GM12878 (cell line): ENCODE measurements around the gene NPTX1. TPM values are rescaled to one million over a fixed set of nuclear protein-coding genes. Genes with fewer than 3 reads are reported as not detected.

Source experiments
- ATAC-seq: fragments of 200-7000 bp; cut with Tn5 transposase; 3 replicates; pipeline ENCODE4 v1.9.1; 2020; ENCODE audit warnings: mild to moderate bottlenecking, moderate library complexity
- BruUV-seq: library from RNA; stranded (reverse); fragments of 400-500 nt; replicated peaks from 2 replicates; lab custom pipeline; 2021; lab: Mats Ljungman, UMichigan
- CTCF ChIA-PET: fragments of 300-600 bp; sonication (Branson Sonifier 250); formaldehyde crosslinking; extraction: SDS; loops from one replicate; lab custom pipeline; 2021; ENCODE audit warnings: inconsistent platforms; lab: Yijun Ruan, JAX
- POLR2A ChIA-PET: fragments of 350-600 bp; formaldehyde crosslinking; extraction: SDS; loops from one replicate; lab custom pipeline; 2021; ENCODE audit warnings: inconsistent platforms; lab: Charles Lee
- RAD21 ChIA-PET: fragments of 300-600 bp; sonication (Branson Sonifier 250); formaldehyde crosslinking; loops from one replicate; lab custom pipeline; 2023; ENCODE audit warnings: antibody characterized with exemption; ENCODE audit not compliant: unreplicated experiment; lab: Charles Lee
- SMC1A ChIA-PET: fragments of 300-600 bp; sonication (Branson Sonifier 250); formaldehyde crosslinking; loops from one replicate; lab custom pipeline; 2023; ENCODE audit not compliant: unreplicated experiment, uncharacterized antibody; lab: Charles Lee
- DNase-seq: peaks from one replicate; pipeline ENCODE4 v3.0.0-alpha.2; 2011; ENCODE audit warnings: low read depth, low spot score
- FAIRE-seq: peaks from 3 replicates; lab custom pipeline; 2011; peaks lifted over from hg19 to GRCh38; lab: Jason Lieb, UNC
- H2AFZ ChIP-seq: 2 replicates; pipeline ENCODE4 v1.6.0; 2011; ENCODE audit warnings: low read depth, low read length, control low read depth; ENCODE audit not compliant: control insufficient read depth
- H3K27ac ChIP-seq: 2 replicates; pipeline ENCODE4 v1.5.1; 2011; ENCODE audit warnings: control low read depth; ENCODE audit not compliant: control insufficient read depth, insufficient read depth
- H3K27me3 ChIP-seq, 2 experiments: replicated peaks in 1 of 2; 2 replicates each; pipeline versions ENCODE4 v1.6.0 to v1.6.1; 2011; ENCODE audit warnings: low read length in 1 of 2; ENCODE audit not compliant: control insufficient read depth in 2 of 2, insufficient read depth in 2 of 2
- H3K36me3 ChIP-seq, 2 experiments: 2 replicates each; pipeline ENCODE4 v1.5.1; 2011; ENCODE audit warnings: low read length in 1 of 2; ENCODE audit not compliant: control insufficient read depth in 2 of 2, insufficient read depth in 2 of 2
- H3K4me1 ChIP-seq: 2 replicates; pipeline ENCODE4 v1.6.1; 2011; ENCODE audit warnings: mild to moderate bottlenecking, low read length, moderate library complexity, mixed read lengths; ENCODE audit not compliant: control insufficient read depth, insufficient read depth
- H3K4me2 ChIP-seq: 2 replicates; pipeline ENCODE4 v1.6.0; 2011; ENCODE audit warnings: control low read depth; ENCODE audit not compliant: control insufficient read depth, insufficient read depth
- H3K4me3 ChIP-seq: fragments of 200-600 bp; sonication (generic); 2 replicates; pipeline ENCODE4 v1.5.1; 2016
- H3K79me2 ChIP-seq: 2 replicates; pipeline ENCODE4 v1.6.0; 2011; ENCODE audit warnings: low read length; ENCODE audit not compliant: control insufficient read depth, insufficient read depth
- H3K9ac ChIP-seq: 2 replicates; pipeline ENCODE4 v1.8.0; 2011; ENCODE audit warnings: low read length, control low read depth, mixed read lengths; ENCODE audit not compliant: control insufficient read depth, insufficient read depth
- H3K9me3 ChIP-seq: replicated peaks from 3 replicates; pipeline ENCODE4 v1.5.1; 2011; ENCODE audit warnings: mild to moderate bottlenecking, low read length; ENCODE audit not compliant: control insufficient read depth, insufficient read depth
- H4K20me1 ChIP-seq: 2 replicates; pipeline ENCODE4 v1.6.0; 2011; ENCODE audit not compliant: control insufficient read depth, insufficient read depth
- CBX3 ChIP-seq: fragments of 200-600 bp; sonication (generic); IDR thresholded peaks from 2 replicates; pipeline ENCODE4 v1.6.1; 2016; ENCODE audit warnings: low read depth, borderline replicate concordance
- ESRRA ChIP-seq: IDR thresholded peaks from 2 replicates; pipeline ENCODE4 v1.6.1; 2012; ENCODE audit warnings: mild to moderate bottlenecking, low read length, improper control_type of control experiment
- PBX3 ChIP-seq: IDR thresholded peaks from 2 replicates; pipeline ENCODE4 v1.6.1; 2011; ENCODE audit warnings: mild to moderate bottlenecking, low read depth, low read length, moderate library complexity; ENCODE audit not compliant: insufficient replicate concordance
- POU2F2 ChIP-seq: IDR thresholded peaks from 3 replicates; pipeline ENCODE4 v1.6.1; 2011; ENCODE audit warnings: low read depth, mild to moderate bottlenecking, low read length, borderline replicate concordance
- WGBS: methylation state at CpG from one replicate; pipeline ENCODE4 v1.1.6; 2016; ENCODE audit warnings: low lambda C conversion rate; ENCODE audit not compliant: insufficient replicate concordance, insufficient coverage; ENCODE audit errors: missing lambda C conversion rate; 5-methylcytosine and 5-hydroxymethylcytosine counted together
- in situ Hi-C: fragments of 300-500 bp; cut with MboI; formaldehyde crosslinking; loops from 9 replicates; pipeline ENCODE4 v1.14.3; 2018; ENCODE audit warnings: mixed read lengths
- intact Hi-C: fragments of 100-400 bp; cut with micrococcal nuclease; formaldehyde crosslinking; loops from one replicate; pipeline ENCODE4 v1.14.2; 2022; ENCODE audit not compliant: unreplicated experiment
- polyA plus RNA-seq, 11 experiments: library from polyadenylated mRNA; depleted of rRNA in 4 of 11; unstranded in 6 of 11; stranded (reverse) in 5 of 11; fragments of >200 nt; fragmentation: Nextera tagmentation in 4 of 11; fragmentation: Illumina TruSeq in 1 of 11; extraction: Ambion mirVana in 4 of 11; extraction: Trizol in 1 of 11; gene quantifications; 1 replicate in 1 of 11; 2 replicates in 10 of 11; pipeline versions ENCODE4 v1.2.1 to v1.2.3, GENCODE V29; 2011 to 2016; ENCODE audit warnings: inconsistent platforms in 2 of 11, missing spikeins in 2 of 11, low read depth in 1 of 11
- total RNA-seq, 4 experiments: library from RNA; depleted of rRNA in 3 of 4; stranded (reverse); fragments of >200 nt in 3 of 4; fragmentation: Illumina TruSeq in 1 of 4; extraction: Trizol in 1 of 4; gene quantifications; 2 replicates each; pipeline versions ENCODE4 v1.2.1 to v1.2.3, GENCODE V29; 2013 to 2021

NPTX1 gene
- total and polyA plus RNA-seq, 10 of the 15 experiments (the other 5 are each of a cell fraction or from before 2014, with no cell fraction given) = not detected

- Histone ChIP-seq H3K9ac (no peak overlapping the region), H4K20me1 (no peaks in the 10 kb centered on the region), H3K4me1 (no peaks in the 10 kb centered on the region), H3K4me3 (no peak overlapping the region), H3K36me3 (no peaks in the 10 kb centered on the region), H3K4me2 (no peak overlapping the region), H3K27ac (no peak overlapping the region), H3K9me3 (no peaks in the 10 kb centered on the region), H2AFZ (no peak overlapping the region), H3K79me2 (no peaks in the 10 kb centered on the region), H3K27me3 (peaks cover 0 to 4% of the 10 kb centered on the region in 2 experiments; a peak in 1 of 4 replicates)
- WGBS = 37% methylated on average over 30 of the region's 30 CpGs
- DNase-seq (no peak), ATAC-seq (no peak; the same call in 1 of the 3 replicates), FAIRE-seq (no peak)
- POLR2A ChIA-PET = no interaction called here
- TF ChIP-seq ESRRA (no peak), POU2F2 (peak; percentile 74; the same call in 1 of the 3 replicates)
- SMC1A ChIA-PET = no interaction called here
- intact Hi-C loops (no loop called here), in situ Hi-C loops (no loop called here)
- CTCF ChIA-PET = no interaction called here
- no TSS peak for BruUV-seq
- RAD21 ChIA-PET = no interaction called here
Observed at GRCh38 chr17:80498242-80498919, 22.0 kb upstream of the NPTX1 start.

GRCh38 chr17:80497726-80498241 lies 21.4 kb upstream of the NPTX1 start:
- Histone ChIP-seq H4K20me1 (no peaks in the 10 kb centered on the region), H3K9me3 (no peaks in the 10 kb centered on the region), H3K9ac (no peak overlapping the region), H3K4me3 (no peak overlapping the region), H2AFZ (no peak overlapping the region), H3K79me2 (no peaks in the 10 kb centered on the region), H3K4me1 (no peaks in the 10 kb centered on the region), H3K36me3 (no peaks in the 10 kb centered on the region), H3K27ac (no peak overlapping the region), H3K4me2 (no peak overlapping the region), H3K27me3 (peaks cover 0 to 4% of the 10 kb centered on the region in 2 experiments; a peak in 1 of 4 replicates)
- WGBS = 64% methylated on average over 10 of the region's 10 CpGs
- DNase-seq (no peak), FAIRE-seq (peak; percentile 93), ATAC-seq (no peak)
- CTCF ChIA-PET = no interaction called here
- in situ Hi-C loops = no loop called here
- RAD21 ChIA-PET = no interaction called here
- TF ChIP-seq PBX3 (peak; percentile 23), CBX3 (no peak)
- no TSS peak for BruUV-seq
- POLR2A ChIA-PET = no interaction called here
- SMC1A ChIA-PET = no interaction called here
- intact Hi-C loops = no loop called here
